ENCODE measurements around the gene NPHP4.

NPHP4 gene

DNA sequence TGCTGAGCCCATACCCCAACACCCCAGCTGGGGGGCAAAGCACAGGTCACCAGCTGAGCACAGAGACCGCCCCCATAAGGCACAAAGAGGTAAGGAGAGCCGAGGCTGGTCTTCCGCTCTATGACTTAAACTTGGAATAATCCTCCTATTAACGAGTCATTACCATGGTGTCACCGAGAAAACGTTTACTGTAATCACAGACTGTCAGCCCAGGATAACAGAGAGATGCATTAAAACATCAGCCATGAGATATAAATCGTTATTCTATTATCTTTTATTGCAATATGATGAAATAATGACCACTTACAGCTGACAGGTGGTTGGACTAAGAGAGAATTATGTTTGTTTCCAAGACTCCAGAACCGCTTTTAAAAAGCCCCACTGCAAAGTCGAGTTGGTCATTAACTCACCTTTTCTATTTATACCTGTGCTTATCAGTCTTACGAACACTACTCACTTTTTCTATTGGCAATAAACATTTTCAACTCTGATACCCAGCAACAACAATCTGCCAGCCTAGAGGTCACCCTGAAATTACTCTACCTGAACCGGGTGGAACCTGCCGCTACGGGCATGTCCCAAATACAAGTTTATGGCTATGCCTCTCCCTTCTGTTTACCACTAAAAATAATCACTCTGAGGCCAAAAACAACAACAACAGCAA is 21.5 kb downstream of the NPHP4 start:
- H3K36me3 ChIP-seq (ENCODE audit: control insufficient read depth, low read length), result no peaks in the 10 kb centered on the region; the same call in 1 of the 2 replicates
- H3K27me3 ChIP-seq (ENCODE audit: control insufficient read depth, low read length), result no peaks in the 10 kb centered on the region

DNA sequence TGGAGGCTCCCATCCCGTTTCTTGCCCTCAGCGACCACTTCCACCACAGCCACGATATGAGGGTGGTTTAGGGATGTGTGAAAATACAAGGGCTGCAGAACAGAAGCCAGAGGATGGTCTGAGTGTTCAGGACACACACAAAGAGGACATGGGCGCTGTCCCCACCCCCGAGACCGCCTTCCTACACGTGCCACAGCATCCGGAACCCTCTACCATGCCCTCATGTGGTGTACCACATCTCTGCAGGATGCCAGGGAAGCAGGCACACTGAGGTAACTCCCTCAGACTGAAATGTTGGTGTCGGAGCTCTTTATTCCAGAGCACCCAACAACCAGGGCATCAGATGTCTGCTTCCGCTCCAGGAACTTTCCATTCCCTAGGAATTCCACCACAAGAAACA is 23.1 kb downstream of the NPHP4 start:
- no peaks in the 10 kb centered on the region for H3K79me2 ChIP-seq (ENCODE audit: control insufficient read depth, low read length)
- H3K27ac ChIP-seq (ENCODE audit: low read depth, low read length), result no peak overlapping the region
- no peak for TF ChIP-seq EZH2phosphoT487 (IDR thresholded peaks at IDR 0.05; ENCODE audit: borderline replicate concordance, low read length)
- TF ChIP-seq, protein P1, sequence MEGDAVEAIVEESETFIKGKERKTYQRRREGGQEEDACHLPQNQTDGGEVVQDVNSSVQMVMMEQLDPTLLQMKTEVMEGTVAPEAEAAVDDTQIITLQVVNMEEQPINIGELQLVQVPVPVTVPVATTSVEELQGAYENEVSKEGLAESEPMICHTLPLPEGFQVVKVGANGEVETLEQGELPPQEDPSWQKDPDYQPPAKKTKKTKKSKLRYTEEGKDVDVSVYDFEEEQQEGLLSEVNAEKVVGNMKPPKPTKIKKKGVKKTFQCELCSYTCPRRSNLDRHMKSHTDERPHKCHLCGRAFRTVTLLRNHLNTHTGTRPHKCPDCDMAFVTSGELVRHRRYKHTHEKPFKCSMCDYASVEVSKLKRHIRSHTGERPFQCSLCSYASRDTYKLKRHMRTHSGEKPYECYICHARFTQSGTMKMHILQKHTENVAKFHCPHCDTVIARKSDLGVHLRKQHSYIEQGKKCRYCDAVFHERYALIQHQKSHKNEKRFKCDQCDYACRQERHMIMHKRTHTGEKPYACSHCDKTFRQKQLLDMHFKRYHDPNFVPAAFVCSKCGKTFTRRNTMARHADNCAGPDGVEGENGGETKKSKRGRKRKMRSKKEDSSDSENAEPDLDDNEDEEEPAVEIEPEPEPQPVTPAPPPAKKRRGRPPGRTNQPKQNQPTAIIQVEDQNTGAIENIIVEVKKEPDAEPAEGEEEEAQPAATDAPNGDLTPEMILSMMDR (IDR thresholded peaks at IDR 0.05; ENCODE audit: low read depth, low read length, poor library complexity, severe bottlenecking), result no peak
- no peaks in the 10 kb centered on the region; the same call in 1 of the 2 replicates for H3K36me3 ChIP-seq (ENCODE audit: control insufficient read depth, low read length)
- H3K4me2 ChIP-seq (ENCODE audit: low read length), result no peak overlapping the region
- H3K4me1 ChIP-seq (ENCODE audit: control insufficient read depth, low read length), result no peaks in the 10 kb centered on the region
- H3F3A ChIP-seq (ENCODE audit: control insufficient read depth, insufficient read depth), result no peaks in the 10 kb centered on the region
- H3K4me3 ChIP-seq (ENCODE audit: low read length), result no peak overlapping the region
- no peaks in the 10 kb centered on the region for H3K9me2 ChIP-seq (replicated peaks; ENCODE audit: control insufficient read depth, low read length)
- no peaks in the 10 kb centered on the region for H4K20me1 ChIP-seq (ENCODE audit: control insufficient read depth, insufficient read depth, low read depth, low read length)
- no peaks in the 10 kb centered on the region for H3K9me3 ChIP-seq (ENCODE audit: control insufficient read depth, insufficient read depth, low read length)
- no peaks in the 10 kb centered on the region for H3K27me3 ChIP-seq (ENCODE audit: control insufficient read depth, low read length)

More for the DNA sequence above, 21.5 kb downstream of the NPHP4 start:
- H3F3A ChIP-seq (ENCODE audit: control insufficient read depth, insufficient read depth), result no peaks in the 10 kb centered on the region
- no peaks in the 10 kb centered on the region for H3K79me2 ChIP-seq (ENCODE audit: control insufficient read depth, low read length)
- no peak overlapping the region for H3K27ac ChIP-seq (ENCODE audit: low read depth, low read length)
- H3K9me2 ChIP-seq (replicated peaks; ENCODE audit: control insufficient read depth, low read length), result no peaks in the 10 kb centered on the region
- no peak for TF ChIP-seq EZH2phosphoT487 (IDR thresholded peaks at IDR 0.05; ENCODE audit: borderline replicate concordance, low read length)
- TF ChIP-seq, protein P1 (IDR thresholded peaks at IDR 0.05; ENCODE audit: low read depth, low read length, poor library complexity, severe bottlenecking), result no peak
- H4K20me1 ChIP-seq (ENCODE audit: control insufficient read depth, insufficient read depth, low read depth, low read length), result no peaks in the 10 kb centered on the region
- H3K9me3 ChIP-seq (ENCODE audit: control insufficient read depth, insufficient read depth, low read length), result no peaks in the 10 kb centered on the region
- H3K4me3 ChIP-seq (ENCODE audit: low read length), result no peak overlapping the region
- H3K4me1 ChIP-seq (ENCODE audit: control insufficient read depth, low read length), result peaks cover 5% of the 10 kb centered on the region; the same call in 1 of the 2 replicates
- no peak overlapping the region for H3K4me2 ChIP-seq (ENCODE audit: low read length)

GRCh38 chr1:5968161-5968736 is 24.0 kb downstream of the NPHP4 start:
- Histone ChIP-seq H3K4me1 (ENCODE audit: control insufficient read depth, low read length) (no peaks in the 10 kb centered on the region), H3K4me3 (ENCODE audit: low read length) (no peak overlapping the region), H3F3A (ENCODE audit: control insufficient read depth, insufficient read depth) (no peaks in the 10 kb centered on the region), H3K9me3 (ENCODE audit: control insufficient read depth, insufficient read depth, low read length) (no peaks in the 10 kb centered on the region), H3K79me2 (ENCODE audit: control insufficient read depth, low read length) (no peaks in the 10 kb centered on the region), H3K4me2 (ENCODE audit: low read length) (no peak overlapping the region), H3K9me2 (replicated peaks; ENCODE audit: control insufficient read depth, low read length) (no peaks in the 10 kb centered on the region), H3K27ac (ENCODE audit: low read depth, low read length) (no peak overlapping the region), H3K27me3 (ENCODE audit: control insufficient read depth, low read length) (no peaks in the 10 kb centered on the region), H4K20me1 (ENCODE audit: control insufficient read depth, insufficient read depth, low read depth, low read length) (no peaks in the 10 kb centered on the region), H3K36me3 (ENCODE audit: control insufficient read depth, low read length) (no peaks in the 10 kb centered on the region; the same call in 1 of the 2 replicates)
- TF ChIP-seq, protein P1 (IDR thresholded peaks at IDR 0.05; ENCODE audit: low read depth, low read length, poor library complexity, severe bottlenecking), result no peak
- TF ChIP-seq EZH2phosphoT487 (IDR thresholded peaks at IDR 0.05; ENCODE audit: borderline replicate concordance, low read length), result no peak
